ENCODE data around the gene GLB1L.
"Not testable (repeated sequence)": the region's sequence is repeated elsewhere in the genome, so short reads cannot be mapped to it uniquely, and the experiment has no call there.

GLB1L gene

DNA sequence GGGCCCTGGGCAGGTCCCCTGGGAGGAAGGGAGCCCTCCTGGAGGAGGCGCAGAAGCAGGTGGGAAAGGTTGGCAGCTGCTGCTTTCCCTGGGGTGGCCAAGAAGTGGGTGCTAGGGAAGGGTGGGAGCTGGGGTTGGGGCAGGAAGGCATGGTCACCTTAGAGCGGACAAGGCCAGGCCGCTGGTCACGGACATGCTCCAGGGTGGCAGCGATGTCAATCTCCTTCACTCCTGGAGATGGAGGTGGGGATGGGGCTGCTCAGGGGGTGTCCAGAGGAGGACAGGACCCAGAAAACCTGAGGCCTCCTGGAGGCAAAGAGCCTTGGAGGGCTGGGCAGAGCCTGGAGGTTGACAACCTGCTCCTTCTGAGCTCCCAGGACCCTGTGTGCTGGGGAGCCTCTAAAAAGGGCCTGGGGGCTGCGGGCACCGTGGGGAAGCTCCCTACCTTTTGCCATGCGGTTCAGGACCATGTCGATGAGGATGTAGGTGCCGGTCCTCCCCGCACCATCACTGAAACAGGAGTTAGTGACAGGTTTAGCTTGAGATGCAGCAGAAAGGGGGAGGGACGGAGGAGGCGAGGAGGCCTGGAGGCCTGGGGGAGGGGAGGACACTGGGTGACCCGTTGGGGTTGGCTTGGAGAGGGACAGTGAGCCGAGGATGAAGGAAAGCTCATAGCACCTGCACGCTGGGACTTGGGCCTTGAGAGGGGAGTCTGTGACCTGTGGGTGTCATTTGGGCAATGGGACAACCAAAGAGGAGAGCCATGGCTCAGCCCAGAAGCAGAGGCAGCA is 45.3 kb upstream of the GLB1L start:
- no peak for TF ChIP-seq CTCF (IDR thresholded peaks at IDR 0.05; ENCODE audit: low read depth, low read length)
- H3K4me3 ChIP-seq (ENCODE audit: low read depth, low read length), result no peak overlapping the region

DNA sequence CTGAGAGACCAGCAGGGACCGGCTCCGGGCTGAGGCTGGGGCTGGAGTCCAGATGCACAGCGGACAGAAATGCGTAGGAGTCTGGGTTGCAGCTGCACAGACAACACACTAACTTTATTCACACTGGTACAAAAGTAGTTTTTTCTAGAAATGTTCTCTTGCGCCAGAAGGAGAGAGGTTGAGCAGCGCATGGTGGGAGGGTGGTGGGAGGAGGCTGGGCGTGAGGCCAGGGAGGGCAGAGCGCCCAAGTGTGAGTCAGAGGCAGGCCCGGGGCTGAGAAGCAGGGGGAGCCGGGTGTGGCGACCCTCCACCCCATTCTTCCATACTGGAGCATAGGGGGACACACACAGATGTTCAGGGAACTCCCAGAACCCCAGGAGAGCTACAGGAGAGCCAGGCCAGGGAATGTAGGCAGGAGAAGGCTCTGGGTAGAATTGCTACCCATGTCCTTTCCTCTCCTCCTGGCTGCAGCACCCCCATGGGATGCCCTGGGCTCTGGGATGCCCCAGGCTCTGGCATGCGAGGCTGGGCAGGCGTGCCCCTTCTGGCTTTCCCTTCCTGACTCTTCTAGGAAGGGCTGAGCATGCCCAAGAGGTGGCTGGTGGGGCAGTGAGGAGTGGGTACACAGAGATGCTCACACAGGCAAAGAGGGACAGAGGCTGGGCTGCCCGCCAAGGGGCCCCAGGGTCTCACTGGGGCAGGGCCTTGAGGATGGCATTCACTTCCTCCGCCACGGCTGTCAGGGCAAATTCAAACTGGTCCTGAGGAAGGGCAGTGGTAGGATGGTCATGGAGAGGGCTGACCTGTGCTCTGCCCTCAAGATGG is 44.5 kb upstream of the GLB1L start:
- H3K4me3 ChIP-seq (ENCODE audit: low read depth, low read length), result no peak overlapping the region
- no peak for TF ChIP-seq CTCF (IDR thresholded peaks at IDR 0.05; ENCODE audit: low read depth, low read length)

DNA sequence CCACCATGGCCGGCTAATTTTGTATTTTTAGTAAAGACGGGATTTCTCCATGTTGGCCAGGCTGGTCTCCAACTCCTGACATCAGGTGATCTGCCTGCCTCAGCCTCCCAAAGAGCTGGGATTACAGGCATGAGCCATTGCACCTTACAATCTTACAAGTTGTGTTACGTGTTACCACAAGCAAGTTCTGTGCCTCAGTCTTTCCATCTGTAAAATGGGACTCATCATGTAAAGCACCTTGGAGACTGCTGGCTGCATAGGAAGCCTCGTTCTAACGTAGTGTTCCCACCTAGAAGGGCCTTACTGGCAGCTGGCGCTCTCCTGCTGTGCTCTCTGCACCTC is 43.9 kb upstream of the GLB1L start:
- H3K4me3 ChIP-seq (ENCODE audit: low read depth, low read length), result no peak overlapping the region
- TF ChIP-seq CTCF (IDR thresholded peaks at IDR 0.05; ENCODE audit: low read depth, low read length), result no peak

- H3K4me3 ChIP-seq (ENCODE audit: low read depth, low read length), result no peak overlapping the region
- no peak for TF ChIP-seq CTCF (IDR thresholded peaks at IDR 0.05; ENCODE audit: low read depth, low read length)
Measured at GRCh38 chr2:219287580-219288265, 42.5 kb upstream of the GLB1L start.

DNA sequence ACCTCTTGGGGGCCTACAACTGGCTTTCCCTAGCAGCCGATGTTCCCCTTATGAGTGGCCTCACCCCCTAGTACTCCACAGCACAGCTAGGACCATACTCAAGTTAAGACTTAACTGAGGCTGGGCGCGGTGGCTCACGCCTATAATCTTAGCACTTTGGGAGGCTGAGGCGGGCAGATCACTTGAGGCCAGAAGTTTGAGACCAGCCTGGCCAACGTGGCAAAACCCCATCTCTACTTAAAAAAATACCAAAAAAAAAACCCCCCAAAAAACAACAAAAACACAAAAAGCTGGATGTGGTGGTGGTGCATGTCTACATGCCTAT is 41.8 kb upstream of the GLB1L start:
- not testable (repeated sequence) for H3K4me3 ChIP-seq (ENCODE audit: low read depth, low read length)

GRCh38 chr2:219286436-219287115 is 41.3 kb upstream of the GLB1L start:
- no peak for TF ChIP-seq CTCF (IDR thresholded peaks at IDR 0.05; ENCODE audit: low read depth, low read length)
- no peak overlapping the region for H3K4me3 ChIP-seq (ENCODE audit: low read depth, low read length)

DNA sequence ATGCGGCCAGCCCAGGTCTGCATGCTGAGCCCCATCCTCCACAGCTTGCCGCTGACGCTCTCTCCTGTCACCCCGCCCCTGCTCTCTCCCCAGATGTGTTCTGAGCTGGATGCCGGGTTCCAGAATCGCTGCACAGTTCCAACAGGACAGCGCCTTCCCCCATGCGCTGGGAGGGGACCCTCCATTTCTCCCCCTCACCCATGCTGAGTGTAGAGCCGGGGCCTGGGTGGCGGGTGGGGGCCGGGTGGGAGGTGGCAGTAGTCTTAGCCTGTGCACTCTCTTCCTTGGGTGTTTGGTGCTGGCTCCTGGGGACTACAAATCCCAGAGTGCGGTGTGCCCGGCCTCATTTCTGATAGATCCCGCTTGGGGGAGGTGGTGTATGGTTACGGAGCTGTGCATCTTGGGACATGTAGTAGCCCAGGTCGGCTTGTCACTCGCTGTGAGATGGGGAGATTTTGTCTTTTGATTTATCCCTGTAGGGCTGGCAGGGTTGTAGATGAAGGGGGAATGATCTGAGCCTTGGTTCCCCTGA is 40.7 kb upstream of the GLB1L start:
- no peak overlapping the region for H3K4me3 ChIP-seq (ENCODE audit: low read depth, low read length)
- TF ChIP-seq CTCF (IDR thresholded peaks at IDR 0.05; ENCODE audit: low read depth, low read length), result no peak
